GM20000 (cell line): ENCODE data around the gene PLEKHA8.
A peak's percentile ranks its signal among the peaks of the same experiment; 100 is the strongest.

Experiments
- DNase-seq: peaks from one replicate; pipeline ENCODE4 v3.0.0; 2012; ENCODE audit warnings: low spot score
- TF ChIP-seq, protein P1 (sequence below): IDR thresholded peaks from 2 replicates; pipeline ENCODE4 v1.5.1; 2012; ENCODE audit warnings: mild to moderate bottlenecking, control low read depth; ENCODE audit errors: extremely low read depth, missing control alignments

Gene PLEKHA8

DNA sequence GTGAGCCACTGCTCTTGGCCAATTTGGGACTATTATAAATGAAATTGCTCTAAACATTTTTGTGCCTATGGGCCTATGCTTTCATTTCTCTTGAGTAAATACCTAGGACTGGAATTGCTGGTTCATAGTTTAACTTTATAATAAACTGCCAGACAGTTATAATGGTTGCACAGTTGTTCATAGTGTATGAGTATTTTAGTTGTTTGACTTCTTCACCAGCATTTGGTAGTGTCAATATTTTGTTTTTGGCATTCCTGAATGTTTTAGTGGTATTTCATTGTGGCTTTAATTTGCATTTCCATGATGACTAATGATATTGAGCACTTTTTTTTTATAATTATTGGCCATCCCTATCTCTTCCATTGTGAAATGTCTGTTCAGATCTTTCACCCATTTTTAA lies 29.5 kb downstream of the PLEKHA8 start:
- TF ChIP-seq, protein P1, sequence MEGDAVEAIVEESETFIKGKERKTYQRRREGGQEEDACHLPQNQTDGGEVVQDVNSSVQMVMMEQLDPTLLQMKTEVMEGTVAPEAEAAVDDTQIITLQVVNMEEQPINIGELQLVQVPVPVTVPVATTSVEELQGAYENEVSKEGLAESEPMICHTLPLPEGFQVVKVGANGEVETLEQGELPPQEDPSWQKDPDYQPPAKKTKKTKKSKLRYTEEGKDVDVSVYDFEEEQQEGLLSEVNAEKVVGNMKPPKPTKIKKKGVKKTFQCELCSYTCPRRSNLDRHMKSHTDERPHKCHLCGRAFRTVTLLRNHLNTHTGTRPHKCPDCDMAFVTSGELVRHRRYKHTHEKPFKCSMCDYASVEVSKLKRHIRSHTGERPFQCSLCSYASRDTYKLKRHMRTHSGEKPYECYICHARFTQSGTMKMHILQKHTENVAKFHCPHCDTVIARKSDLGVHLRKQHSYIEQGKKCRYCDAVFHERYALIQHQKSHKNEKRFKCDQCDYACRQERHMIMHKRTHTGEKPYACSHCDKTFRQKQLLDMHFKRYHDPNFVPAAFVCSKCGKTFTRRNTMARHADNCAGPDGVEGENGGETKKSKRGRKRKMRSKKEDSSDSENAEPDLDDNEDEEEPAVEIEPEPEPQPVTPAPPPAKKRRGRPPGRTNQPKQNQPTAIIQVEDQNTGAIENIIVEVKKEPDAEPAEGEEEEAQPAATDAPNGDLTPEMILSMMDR = no peak
- DNase-seq = no peak

DNA sequence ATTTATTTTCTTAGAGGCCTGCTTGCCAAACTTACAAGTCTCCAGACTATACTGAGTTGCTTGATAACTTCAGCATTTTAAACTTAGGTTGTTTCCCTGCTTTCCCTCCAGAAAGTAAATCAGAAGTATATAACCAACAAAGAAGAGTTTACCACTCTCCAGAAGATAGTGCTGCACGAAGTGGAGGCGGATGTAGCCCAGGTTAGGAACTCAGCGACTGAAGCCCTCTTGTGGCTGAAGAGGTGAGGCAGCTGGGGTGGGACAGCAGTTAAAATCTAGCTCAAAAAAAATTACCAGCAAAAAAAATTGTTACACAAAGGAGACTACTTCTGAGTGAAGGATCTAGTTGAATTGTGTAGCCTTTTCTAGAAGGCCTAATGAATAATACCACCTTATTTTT lies 33.6 kb downstream of the PLEKHA8 start:
- DNase-seq = peak; percentile 22
- TF ChIP-seq, protein P1 = peak; percentile 17

DNA sequence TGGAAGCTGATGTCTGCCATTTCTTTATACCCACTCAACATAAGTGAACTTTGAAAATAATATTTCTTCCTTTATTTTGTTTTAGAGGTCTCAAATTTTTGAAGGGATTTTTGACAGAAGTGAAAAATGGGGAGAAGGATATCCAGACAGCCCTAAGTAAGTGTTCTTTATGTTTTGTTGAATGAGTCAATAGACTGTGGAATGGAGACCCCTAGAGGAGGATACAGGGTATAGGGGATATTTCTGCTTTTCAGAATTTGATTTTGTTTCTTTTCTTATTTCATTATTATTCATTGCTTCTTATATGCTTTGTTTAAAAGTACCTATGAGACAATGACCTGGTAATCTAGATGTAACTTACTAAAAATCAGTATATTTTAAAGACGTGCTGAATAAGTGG lies 34.4 kb downstream of the PLEKHA8 start:
- peak; percentile 35 for DNase-seq
- TF ChIP-seq, protein P1 = peak; percentile 60

DNA sequence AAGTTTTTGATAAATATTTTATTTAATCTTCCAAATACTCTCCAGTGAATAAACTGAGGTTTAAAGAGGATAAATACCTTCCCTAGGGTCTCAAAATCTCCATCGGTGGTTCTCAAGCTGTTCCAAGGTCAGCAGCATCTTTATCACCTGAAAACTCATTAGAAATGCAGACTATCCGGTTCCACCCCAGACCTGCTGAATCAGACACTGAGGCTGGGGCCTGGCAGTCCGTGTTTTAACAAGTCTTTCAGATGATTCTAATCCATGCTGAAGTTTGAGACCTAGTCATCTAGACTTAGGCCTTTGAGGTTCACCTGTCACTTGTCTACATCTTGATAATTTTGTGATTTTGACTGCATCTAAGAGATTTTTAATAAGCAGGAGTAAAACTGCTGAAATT lies 37.5 kb downstream of the PLEKHA8 start:
- DNase-seq = no peak
- TF ChIP-seq, protein P1 = no peak

DNA sequence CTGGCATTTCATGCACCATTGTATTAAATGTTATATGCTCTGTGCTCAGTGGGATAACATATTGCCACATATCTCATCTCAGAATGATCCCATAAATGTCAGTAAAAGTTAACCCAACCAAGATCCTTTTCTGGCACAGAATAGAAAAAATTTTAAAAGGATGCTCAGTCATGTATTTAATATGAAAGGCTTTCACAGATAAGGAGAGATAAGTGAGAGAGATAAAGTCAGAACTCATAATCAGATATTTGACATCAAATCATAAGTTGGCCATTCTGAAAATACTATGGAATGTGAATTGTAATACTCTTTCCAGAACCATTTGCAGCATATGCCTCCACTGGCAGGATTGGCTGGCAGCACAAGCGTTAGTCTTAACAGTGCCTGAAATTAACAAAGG lies 38.5 kb downstream of the PLEKHA8 start:
- no peak for DNase-seq
- TF ChIP-seq, protein P1 = no peak

DNA sequence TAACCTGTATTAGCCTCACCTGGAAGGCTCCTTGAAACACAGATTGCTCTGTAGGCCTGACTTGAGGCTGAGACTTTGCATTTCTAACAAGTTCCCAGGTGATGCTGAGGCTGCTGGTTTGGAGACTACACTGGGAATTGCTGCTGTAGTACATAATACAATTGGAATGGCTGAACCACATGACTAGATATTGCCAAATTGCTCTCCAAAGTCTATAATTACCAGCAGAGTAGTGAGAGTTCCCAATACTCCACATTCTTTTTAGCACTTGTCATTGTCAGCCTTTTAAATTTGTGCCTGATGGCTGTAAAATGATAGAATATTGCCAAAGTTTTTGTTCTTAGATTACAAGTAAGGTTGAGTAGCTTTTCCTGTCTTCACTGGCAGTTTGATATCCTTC lies 39.9 kb downstream of the PLEKHA8 start:
- TF ChIP-seq, protein P1 = no peak
- no peak for DNase-seq

DNA sequence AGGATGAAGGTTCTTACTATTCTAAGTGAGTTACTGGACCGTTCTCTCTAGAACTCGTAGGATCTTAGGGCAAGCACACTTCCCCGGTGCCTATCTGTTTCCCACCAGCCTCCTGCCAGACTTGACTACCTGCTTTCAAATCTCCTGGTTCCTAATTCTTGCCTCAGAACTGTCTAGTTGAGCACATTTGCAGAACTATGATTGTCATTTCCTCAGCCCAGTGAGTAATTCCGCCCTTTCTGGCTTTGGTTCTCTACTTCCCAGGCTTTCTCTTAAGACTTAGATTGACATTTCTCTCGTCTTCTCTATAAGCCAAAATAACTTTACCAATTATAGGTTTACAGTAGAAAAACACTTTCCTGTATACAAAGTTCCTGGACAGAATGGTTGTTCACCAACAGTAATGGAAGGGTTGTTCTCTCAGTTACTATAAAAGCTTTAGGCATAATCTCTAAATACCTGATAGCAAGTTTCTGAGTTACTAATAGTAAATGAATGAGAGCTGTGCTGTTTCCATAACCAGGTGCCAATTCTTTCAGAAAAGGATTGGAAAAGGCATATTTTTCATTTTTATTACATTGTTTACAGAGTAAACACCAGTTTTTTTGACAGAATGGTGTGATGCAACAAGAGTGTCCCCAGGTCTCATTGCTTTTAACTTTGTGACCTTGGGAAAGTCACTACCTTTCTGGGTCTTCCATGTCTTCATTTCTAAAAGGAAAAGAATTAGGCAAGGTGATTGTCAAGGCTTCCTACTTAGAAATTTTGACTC lies 41.1 kb downstream of the PLEKHA8 start:
- TF ChIP-seq, protein P1 = no peak
- no peak for DNase-seq
